ENCODE measurements around the gene VWA3B. TPM values are rescaled to one million over a fixed set of nuclear protein-coding genes. Genes with fewer than 3 reads are reported as not detected.
A peak's percentile ranks its signal among the peaks of the same experiment; 100 is the strongest.
"Not testable (repeated sequence)": the region's sequence is repeated elsewhere in the genome, so short reads cannot be mapped to it uniquely, and the experiment has no call there.

The VWA3B gene
- total and polyA plus RNA-seq, 5 experiments from 2014 or later = 0.63 TPM; not detected in 4

DNA sequence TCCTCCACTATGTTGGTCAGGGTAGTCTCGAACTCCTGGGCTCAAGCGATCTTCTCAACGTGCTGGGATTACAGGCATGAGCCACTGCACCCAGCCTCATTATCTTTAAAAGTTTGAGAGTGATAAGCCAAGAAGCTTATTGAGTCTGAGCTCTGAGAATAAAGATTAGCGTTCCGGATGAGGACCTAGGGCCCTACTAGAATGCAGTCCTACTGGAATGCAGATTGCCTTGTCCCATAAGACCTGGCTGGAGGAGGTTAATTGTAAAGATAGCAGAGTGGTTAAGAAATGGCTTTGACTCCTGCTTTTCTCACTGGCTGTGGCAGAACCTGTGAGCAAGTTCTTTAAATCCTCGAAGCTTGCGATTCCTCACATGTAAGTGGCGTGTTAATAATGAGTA is 4.0 kb downstream of the VWA3B start:
- POLR2A ChIA-PET = no interaction called here
- no peak for DNase-seq
- Mint-ChIP-seq H3K36me3 (peaks cover 0 to 5% (median 3%) of the 10 kb centered on the region in 3 donors), H3K27me3 (peaks cover 17 to 36% (median 25%) of the 10 kb centered on the region in 5 donors), H3K27ac (no peak overlapping the region), H3K4me3 (no peak overlapping the region), H3K9me3 (peaks cover 3 to 17% (median 9%) of the 10 kb centered on the region in 9 donors), H3K4me1 (peaks cover 4 to 35% (median 12%) of the 10 kb centered on the region in 4 donors)
- ATAC-seq = no peak

- no peak for DNase-seq
- peaks cover 0 to 8% (median 8%) of the 10 kb centered on the region in 3 donors for H3K36me3 Mint-ChIP-seq
- peaks cover 0 to 29% (median 6%) of the 10 kb centered on the region in 4 donors for H3K4me1 Mint-ChIP-seq
- POLR2A ChIA-PET = no interaction called here
- peaks cover 12 to 29% (median 21%) of the 10 kb centered on the region in 5 donors for H3K27me3 Mint-ChIP-seq
- H3K9me3 Mint-ChIP-seq = peaks cover 3 to 25% (median 13%) of the 10 kb centered on the region in 9 donors
- no peak for ATAC-seq
- H3K27ac Mint-ChIP-seq = no peak overlapping the region
- H3K4me3 Mint-ChIP-seq = no peak overlapping the region
These were observed 4.8 kb downstream of the VWA3B start for GRCh38 chr2:98091738-98092137.

DNA sequence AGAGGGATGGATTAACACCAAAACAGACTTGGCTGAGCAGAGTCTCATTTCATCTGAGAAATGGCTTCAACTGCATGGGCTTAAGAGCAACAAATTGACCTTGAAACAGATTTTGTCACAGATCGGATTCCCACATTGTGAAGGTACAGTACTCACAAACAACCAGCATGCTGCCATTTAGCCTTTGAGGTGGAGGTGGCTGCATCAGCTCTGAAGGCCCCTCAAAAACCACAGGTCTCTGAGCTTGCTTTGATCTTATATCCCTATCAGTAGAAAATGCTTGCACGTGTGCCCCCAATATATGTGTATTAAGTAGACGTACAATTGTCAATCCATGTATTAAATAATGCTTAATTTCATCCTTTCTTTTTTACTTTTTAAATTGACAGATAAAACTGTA is 6.2 kb downstream of the VWA3B start:
- DNase-seq (no peak), ATAC-seq (no peak)
- peaks cover 6 to 15% (median 9%) of the 10 kb centered on the region in 5 donors for H3K27me3 Mint-ChIP-seq
- no peak overlapping the region for H3K4me3 Mint-ChIP-seq
- H3K27ac Mint-ChIP-seq = no peak overlapping the region
- peaks cover 0 to 14% (median 8%) of the 10 kb centered on the region in 3 donors for H3K36me3 Mint-ChIP-seq
- H3K4me1 Mint-ChIP-seq = peaks cover 0 to 20% (median 0%) of the 10 kb centered on the region in 4 donors
- POLR2A ChIA-PET = no interaction called here
- peaks cover 10 to 39% (median 22%) of the 10 kb centered on the region in 9 donors for H3K9me3 Mint-ChIP-seq

DNA sequence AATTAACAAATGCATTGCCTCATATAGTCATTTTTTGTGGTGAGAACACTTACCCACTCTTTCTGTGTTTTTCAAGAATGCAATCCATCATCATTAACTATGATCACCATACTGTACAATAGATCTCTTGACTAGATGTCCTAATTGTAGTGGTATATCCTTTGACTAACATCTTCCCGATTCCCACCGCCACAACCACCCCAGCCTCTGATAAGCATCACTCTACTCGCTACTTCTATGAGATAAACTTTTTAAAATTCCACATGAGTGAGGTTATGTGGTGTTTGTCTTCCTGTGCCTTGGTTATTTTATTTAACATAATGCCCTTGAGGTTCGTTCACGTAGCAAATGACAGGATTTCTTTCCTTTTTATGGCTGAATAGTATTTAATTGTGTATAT is 6.6 kb downstream of the VWA3B start:
- Mint-ChIP-seq H3K9me3 (peaks cover 10 to 44% (median 22%) of the 10 kb centered on the region in 9 donors), H3K27ac (no peak overlapping the region), H3K36me3 (peaks cover 0 to 14% (median 8%) of the 10 kb centered on the region in 3 donors), H3K4me1 (peaks cover 0 to 18% (median 0%) of the 10 kb centered on the region in 4 donors), H3K27me3 (peaks cover 3 to 10% (median 6%) of the 10 kb centered on the region in 5 donors), H3K4me3 (no peak overlapping the region)
- POLR2A ChIA-PET = no interaction called here
- ATAC-seq (no peak), DNase-seq (no peak)

- POLR2A ChIA-PET = no interaction called here
These were observed 13.2 kb downstream of the VWA3B start for GRCh38 chr2:98099939-98100743.

GRCh38 chr2:98102315-98102714 is 15.3 kb downstream of the VWA3B start:
- H3K27ac Mint-ChIP-seq, POLR2A ChIA-PET, DNase-seq, H3K27me3 Mint-ChIP-seq, H3K4me1 Mint-ChIP-seq, ATAC-seq, H3K4me3 Mint-ChIP-seq: not testable (repeated sequence)
- Mint-ChIP-seq H3K36me3 (peaks cover 0 to 30% (median 8%) of the 10 kb centered on the region in 3 donors), H3K9me3 (peaks cover 10 to 70% (median 34%) of the 10 kb centered on the region in 9 donors)

More at GRCh38 chr2:98099939-98100743, 13.2 kb downstream of the VWA3B start:
- DNase-seq (no peak), ATAC-seq (no peak)
- Mint-ChIP-seq H3K4me1 (no peaks in the 10 kb centered on the region), H3K27ac (no peak overlapping the region), H3K27me3 (peaks cover 0 to 11% (median 4%) of the 10 kb centered on the region in 5 donors), H3K36me3 (peaks cover 0 to 41% (median 13%) of the 10 kb centered on the region in 3 donors), H3K4me3 (no peak overlapping the region), H3K9me3 (peaks cover 17 to 81% (median 45%) of the 10 kb centered on the region in 9 donors)

GRCh38 chr2:98102878-98103277 is 15.9 kb downstream of the VWA3B start:
- peaks cover 9 to 64% (median 29%) of the 10 kb centered on the region in 9 donors for H3K9me3 Mint-ChIP-seq
- ATAC-seq = no peak
- POLR2A ChIA-PET = no interaction called here
- no peak overlapping the region for H3K27ac Mint-ChIP-seq
- no peaks in the 10 kb centered on the region for H3K4me1 Mint-ChIP-seq
- H3K4me3 Mint-ChIP-seq = no peak overlapping the region
- no peak for DNase-seq
- peaks cover 0 to 27% (median 8%) of the 10 kb centered on the region in 3 donors for H3K36me3 Mint-ChIP-seq
- H3K27me3 Mint-ChIP-seq = peaks cover 0 to 9% (median 4%) of the 10 kb centered on the region in 5 donors

DNA sequence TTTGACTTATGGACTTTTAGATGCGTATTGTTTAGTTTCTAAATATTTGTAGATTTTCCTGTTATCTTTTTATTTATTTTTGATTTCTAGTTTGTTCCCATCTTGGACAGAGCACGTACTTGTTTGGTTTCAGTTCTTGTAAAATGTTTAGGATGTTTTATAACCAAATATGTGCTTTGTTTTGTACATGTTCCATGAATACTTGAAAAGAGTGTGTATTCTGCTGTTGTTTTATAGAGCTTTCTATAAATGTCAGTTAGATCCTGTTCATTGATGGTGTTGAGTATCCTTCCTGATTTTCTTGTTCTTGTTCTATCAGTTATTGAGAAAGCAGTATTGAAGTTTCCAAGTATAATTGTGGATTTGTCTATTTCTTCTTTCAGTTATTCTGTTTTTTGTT is 21.1 kb downstream of the VWA3B start:
- POLR2A ChIA-PET = no interaction called here
- Mint-ChIP-seq H3K27ac (no peak overlapping the region), H3K27me3 (peaks cover 10 to 33% (median 18%) of the 10 kb centered on the region in 5 donors), H3K36me3 (peaks cover 0 to 35% (median 10%) of the 10 kb centered on the region in 3 donors), H3K9me3 (peaks cover 15 to 59% (median 34%) of the 10 kb centered on the region in 9 donors), H3K4me3 (no peak overlapping the region), H3K4me1 (no peaks in the 10 kb centered on the region)
- DNase-seq = no peak
- no peak for ATAC-seq

- ATAC-seq = no peak
- Mint-ChIP-seq H3K4me1 (no peaks in the 10 kb centered on the region), H3K27ac (no peak overlapping the region), H3K9me3 (peaks cover 14 to 58% (median 32%) of the 10 kb centered on the region in 9 donors), H3K4me3 (no peak overlapping the region), H3K27me3 (peaks cover 11 to 34% (median 26%) of the 10 kb centered on the region in 5 donors), H3K36me3 (peaks cover 0 to 37% (median 15%) of the 10 kb centered on the region in 3 donors)
- POLR2A ChIA-PET = no interaction called here
- no peak for DNase-seq
These were observed 23.8 kb downstream of the VWA3B start for GRCh38 chr2:98110741-98111140.

DNA sequence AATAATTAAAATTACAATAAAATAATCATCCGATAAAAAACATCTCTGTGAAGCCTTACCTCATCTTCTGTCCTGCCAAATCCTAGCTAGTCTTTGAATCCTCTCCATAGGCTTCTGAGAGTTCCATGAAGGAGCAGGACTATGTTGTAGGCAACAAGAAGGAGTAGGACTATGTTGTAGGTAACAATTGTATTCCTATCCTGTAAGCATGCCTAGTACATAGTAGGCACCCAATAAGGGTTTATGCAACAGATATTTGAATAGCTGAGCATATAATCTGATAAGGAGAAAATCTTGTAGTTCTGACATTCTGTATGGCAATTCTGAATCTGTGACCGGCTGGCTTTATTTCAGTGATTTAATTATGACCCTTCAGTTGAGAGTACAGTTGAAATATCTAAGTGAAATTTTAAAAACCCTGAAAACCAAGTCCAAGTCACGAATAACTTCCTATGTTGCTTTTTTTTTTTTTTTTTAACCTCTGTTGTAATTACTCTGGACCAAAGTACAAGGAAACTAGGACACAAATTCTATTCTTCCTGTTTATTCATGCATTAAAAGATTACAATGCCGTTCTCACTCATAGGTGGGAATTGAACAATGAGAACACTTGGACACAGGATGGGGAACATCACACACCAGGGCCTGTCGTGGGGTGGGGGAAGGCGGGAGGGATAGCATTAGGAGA is 27.8 kb downstream of the VWA3B start:
- no peak for ATAC-seq
- no peak overlapping the region for H3K27ac Mint-ChIP-seq
- POLR2A ChIA-PET = interaction anchor here (0.7 kb wide), 1 partner anchor 11 kb away, joined by 4 read pairs; no protein-coding TSS in a partner anchor
- H3K4me1 Mint-ChIP-seq = no peaks in the 10 kb centered on the region
- H3K9me3 Mint-ChIP-seq = peaks cover 12 to 53% (median 30%) of the 10 kb centered on the region in 9 donors
- peaks cover 11 to 44% (median 30%) of the 10 kb centered on the region in 5 donors for H3K27me3 Mint-ChIP-seq
- peaks cover 0 to 37% (median 15%) of the 10 kb centered on the region in 3 donors for H3K36me3 Mint-ChIP-seq
- no peak overlapping the region for H3K4me3 Mint-ChIP-seq
- no peak for DNase-seq

- DNase-seq = no peak
- no peak overlapping the region for H3K27ac Mint-ChIP-seq
- H3K4me1 Mint-ChIP-seq = peaks cover 0 to 5% (median 3%) of the 10 kb centered on the region in 4 donors
- POLR2A ChIA-PET = no interaction called here
- peaks cover 0 to 10% (median 5%) of the 10 kb centered on the region in 3 donors for H3K36me3 Mint-ChIP-seq
- H3K4me3 Mint-ChIP-seq = no peak overlapping the region
- ATAC-seq = no peak
- peaks cover 1 to 20% (median 9%) of the 10 kb centered on the region in 9 donors for H3K9me3 Mint-ChIP-seq
- H3K27me3 Mint-ChIP-seq = peaks cover 3 to 22% (median 10%) of the 10 kb centered on the region in 5 donors
These were observed 31.2 kb downstream of the VWA3B start for GRCh38 chr2:98118161-98118560.

DNA sequence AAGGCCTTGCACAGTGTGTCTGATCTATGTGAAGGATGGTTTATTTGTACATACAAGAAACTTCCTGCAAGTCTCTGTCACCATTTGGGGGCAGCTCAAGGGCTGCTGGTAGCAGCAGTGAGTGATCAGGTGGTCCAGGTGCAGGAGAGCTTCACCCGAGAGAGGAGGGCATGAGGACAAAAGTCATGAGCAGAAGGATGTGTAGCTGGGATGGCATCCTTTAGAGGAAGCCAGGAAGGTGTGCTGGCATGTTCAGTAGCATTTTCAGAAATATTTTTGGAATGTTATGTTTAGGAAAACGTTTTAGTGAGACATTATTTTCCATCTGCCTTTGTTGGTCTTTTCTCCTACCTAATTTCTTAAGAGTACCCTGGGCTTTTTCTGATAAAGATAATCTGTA is 31.9 kb downstream of the VWA3B start:
- peaks cover 0 to 12% (median 9%) of the 10 kb centered on the region in 4 donors for H3K4me1 Mint-ChIP-seq
- H3K27me3 Mint-ChIP-seq = peaks cover 3 to 19% (median 10%) of the 10 kb centered on the region in 5 donors
- no peak for ATAC-seq
- no peak overlapping the region for H3K4me3 Mint-ChIP-seq
- H3K36me3 Mint-ChIP-seq = peaks cover 0 to 5% (median 2%) of the 10 kb centered on the region in 3 donors
- H3K9me3 Mint-ChIP-seq = peaks cover 0 to 13% (median 3%) of the 10 kb centered on the region in 9 donors
- no peak for DNase-seq
- POLR2A ChIA-PET = no interaction called here
- peak overlapping the region in 1 of 10 donors; percentile 65 for H3K27ac Mint-ChIP-seq

DNA sequence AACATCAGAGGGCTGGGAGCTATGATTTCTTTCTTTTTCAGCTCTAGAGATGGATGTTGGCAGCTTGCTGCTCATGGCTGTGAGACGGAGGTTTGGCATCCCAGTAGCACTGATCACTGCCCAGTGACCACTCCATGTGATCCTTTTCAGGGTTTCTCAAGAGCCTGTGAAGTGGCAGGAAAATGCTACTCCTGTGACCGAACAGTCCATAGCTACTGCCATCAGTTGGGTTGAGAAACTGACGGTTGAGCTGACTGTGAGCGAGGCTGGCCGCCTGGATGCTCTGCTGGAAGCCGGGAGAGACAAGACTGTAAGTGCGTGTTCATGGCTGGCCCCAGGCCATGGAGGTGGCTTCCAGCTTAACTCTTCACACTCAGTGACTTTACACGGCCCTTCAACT is 34.2 kb downstream of the VWA3B start:
- DNase-seq = no peak
- Mint-ChIP-seq H3K27me3 (peaks cover 3 to 13% (median 8%) of the 10 kb centered on the region in 5 donors), H3K4me1 (peaks cover 0 to 16% (median 12%) of the 10 kb centered on the region in 4 donors), H3K27ac (no peak overlapping the region), H3K36me3 (no peaks in the 10 kb centered on the region), H3K9me3 (no peaks in the 10 kb centered on the region), H3K4me3 (no peak overlapping the region)
- POLR2A ChIA-PET = no interaction called here
- ATAC-seq = no peak
